Stomach smooth muscle (tissue), 2 donors: ENCODE data around the gene KCNQ2.

Experiments used
- H3K27ac ChIP-seq: one replicate; pipeline ENCODE4 v1.7.0; 2013; ENCODE audit warnings: mild to moderate bottlenecking, low read length, inconsistent platforms
- H3K27me3 ChIP-seq, 2 donors: one replicate each; pipeline ENCODE4 v1.7.0; 2013; ENCODE audit warnings: low read length in 2 of 2; ENCODE audit not compliant: insufficient read depth in 2 of 2, control insufficient read depth in 1 of 2
- H3K36me3 ChIP-seq, 2 donors: one replicate each; pipeline ENCODE4 v1.7.0; 2013; ENCODE audit warnings: low read length in 2 of 2; ENCODE audit not compliant: control insufficient read depth in 2 of 2, insufficient read depth in 2 of 2
- H3K4me1 ChIP-seq: one replicate; pipeline ENCODE4 v1.7.0; 2013; ENCODE audit warnings: low read length; ENCODE audit not compliant: control insufficient read depth, insufficient read depth
- H3K4me3 ChIP-seq, 2 donors: one replicate each; pipeline ENCODE4 v1.7.0; 2013; ENCODE audit warnings: low read length in 2 of 2
- H3K9ac ChIP-seq, 2 donors: one replicate each; pipeline ENCODE4 v1.7.0; 2013; ENCODE audit warnings: low read length in 2 of 2, mild to moderate bottlenecking in 1 of 2
- H3K9me3 ChIP-seq, 2 donors: one replicate each; pipeline ENCODE4 v1.7.0; 2013; ENCODE audit warnings: low read length in 2 of 2; ENCODE audit not compliant: control insufficient read depth in 2 of 2
- donor health status: healthy.
- donor health status: Pancreatic carcinoma.

KCNQ2 gene

GRCh38 chr20:63363981-63364561 is 108.4 kb downstream of the KCNQ2 start:
- peaks cover 36% of the 10 kb centered on the region in 2 donors for H3K27me3 ChIP-seq

GRCh38 chr20:63363013-63363957 is 109.2 kb downstream of the KCNQ2 start:
- H3K36me3 ChIP-seq, result no peaks in the 10 kb centered on the region
- peaks cover 29 to 37% of the 10 kb centered on the region in 2 donors for H3K27me3 ChIP-seq
- H3K9me3 ChIP-seq, result no peaks in the 10 kb centered on the region
- H3K27ac ChIP-seq, result no peak overlapping the region
- H3K9ac ChIP-seq, result no peak overlapping the region
- peaks cover 5% of the 10 kb centered on the region for H3K4me1 ChIP-seq
- no peak overlapping the region for H3K4me3 ChIP-seq

More at GRCh38 chr20:63363981-63364561, 108.4 kb downstream of the KCNQ2 start:
- Histone ChIP-seq H3K36me3 (no peaks in the 10 kb centered on the region), H3K4me3 (no peak overlapping the region), H3K4me1 (peaks cover 5% of the 10 kb centered on the region), H3K9me3 (no peaks in the 10 kb centered on the region), H3K9ac (no peak overlapping the region), H3K27ac (no peak overlapping the region)

DNA sequence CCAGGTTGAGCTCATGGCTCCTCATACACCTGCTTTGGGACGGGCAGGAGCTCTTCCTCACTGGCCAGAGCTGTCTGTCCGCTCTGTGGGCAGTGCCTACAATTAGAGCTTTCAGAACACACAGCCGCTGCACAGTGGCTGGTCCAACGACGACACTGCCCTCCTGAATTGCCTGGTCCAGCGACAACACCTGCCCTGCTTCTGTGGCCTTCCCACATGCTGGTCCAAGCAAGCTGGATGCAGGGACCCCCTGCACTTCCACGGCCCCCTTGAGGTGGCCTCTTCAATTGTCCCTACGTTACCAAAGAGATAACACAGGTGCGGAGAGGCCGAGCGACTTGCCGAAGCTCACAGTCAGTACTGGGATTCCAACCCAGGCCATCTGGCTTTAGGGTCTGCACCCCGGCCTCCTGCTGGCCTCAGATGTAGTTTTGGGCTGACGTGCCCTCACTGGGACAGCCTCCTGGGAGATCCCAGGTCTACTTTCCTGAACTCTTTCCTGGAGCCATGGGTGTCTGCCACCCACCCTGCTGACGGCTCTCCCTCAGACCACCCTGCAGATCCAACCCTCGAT is 109.9 kb downstream of the KCNQ2 start:
- no peak overlapping the region for H3K9ac ChIP-seq
- H3K27me3 ChIP-seq, result peaks cover 25 to 37% of the 10 kb centered on the region in 2 donors
- no peak overlapping the region for H3K27ac ChIP-seq
- H3K4me1 ChIP-seq, result peaks cover 5% of the 10 kb centered on the region
- H3K4me3 ChIP-seq, result no peak overlapping the region
- no peaks in the 10 kb centered on the region for H3K36me3 ChIP-seq
- no peaks in the 10 kb centered on the region for H3K9me3 ChIP-seq

- Histone ChIP-seq H3K4me1 (peaks cover 5% of the 10 kb centered on the region), H3K4me3 (no peak overlapping the region), H3K27ac (no peak overlapping the region), H3K36me3 (no peaks in the 10 kb centered on the region), H3K9me3 (no peaks in the 10 kb centered on the region), H3K9ac (no peak overlapping the region), H3K27me3 (peaks cover 23 to 37% of the 10 kb centered on the region in 2 donors)
Measured at GRCh38 chr20:63361519-63362435, 110.7 kb downstream of the KCNQ2 start.

GRCh38 chr20:63360850-63361518 is 111.5 kb downstream of the KCNQ2 start, which contains the start of gene CHRNA4:
CHRNA4 (minus strand) TSS chr20:63361349; CDS start chr20:63361165, 184 bp downstream.
- Histone ChIP-seq H3K27me3 (peaks cover 23 to 39% of the 10 kb centered on the region in 2 donors), H3K4me3 (peak within 1 kb of the TSS in 1 of 2 donors; percentile 3), H3K9ac (no peak within 1 kb of the TSS), H3K36me3 (no peaks in the 10 kb centered on the region), H3K4me1 (peaks cover 5% of the 10 kb centered on the region), H3K27ac (no peak within 1 kb of the TSS), H3K9me3 (no peaks in the 10 kb centered on the region)

GRCh38 chr20:63359937-63360849 is 112.3 kb downstream of the KCNQ2 start:
- peaks cover 21 to 39% of the 10 kb centered on the region in 2 donors for H3K27me3 ChIP-seq
- no peak overlapping the region for H3K9ac ChIP-seq
- peaks cover 5% of the 10 kb centered on the region for H3K4me1 ChIP-seq
- no peaks in the 10 kb centered on the region for H3K9me3 ChIP-seq
- H3K4me3 ChIP-seq, result no peak overlapping the region
- H3K36me3 ChIP-seq, result no peaks in the 10 kb centered on the region
- H3K27ac ChIP-seq, result no peak overlapping the region

- Histone ChIP-seq H3K4me1 (peaks cover 5% of the 10 kb centered on the region), H3K9ac (no peak overlapping the region), H3K27ac (no peak overlapping the region), H3K4me3 (no peak overlapping the region), H3K9me3 (no peaks in the 10 kb centered on the region), H3K27me3 (peaks cover 21 to 39% of the 10 kb centered on the region in 2 donors), H3K36me3 (no peaks in the 10 kb centered on the region)
Measured at GRCh38 chr20:63359164-63359934, 113.1 kb downstream of the KCNQ2 start.

- no peak overlapping the region for H3K9ac ChIP-seq
- H3K36me3 ChIP-seq, result no peaks in the 10 kb centered on the region
- H3K9me3 ChIP-seq, result no peaks in the 10 kb centered on the region
- H3K4me3 ChIP-seq, result no peak overlapping the region
- no peak overlapping the region for H3K27ac ChIP-seq
- peaks cover 5% of the 10 kb centered on the region for H3K4me1 ChIP-seq
- peaks cover 18 to 39% of the 10 kb centered on the region in 2 donors for H3K27me3 ChIP-seq
Measured at GRCh38 chr20:63357921-63358905, 114.2 kb downstream of the KCNQ2 start.
